K562 (cell line): ENCODE measurements around the gene PPP3CB. TPM values are rescaled to one million over a fixed set of nuclear protein-coding genes. Genes with fewer than 3 reads are reported as not detected.
A peak's percentile ranks its signal among the peaks of the same experiment; 100 is the strongest.

Experiments used
- AFF4 ChIP-seq: sonication (generic); formaldehyde crosslinking; IDR thresholded peaks from 2 replicates; pipeline ENCODE4 v1.8.0; 2023; ENCODE audit warnings: mild to moderate bottlenecking, missing genetic modification reagents
- DMBX1 ChIP-seq: fragments of 250-450 bp; sonication (Bioruptor Pico); IDR thresholded peaks from 2 replicates; pipeline ENCODE4 v1.8.0; 2022; ENCODE audit warnings: inconsistent platforms, mild to moderate bottlenecking, moderate library complexity, borderline replicate concordance
- ELF1 ChIP-seq: fragments of 200-800 bp; sonication (Bioruptor generic); IDR thresholded peaks from 2 replicates; pipeline ENCODE4 v1.6.1; 2016; ENCODE audit warnings: missing genetic modification characterization, missing compliant biosample characterization
- GABPB2 ChIP-seq: fragments of 250-450 bp; sonication (Bioruptor Pico); conservative IDR thresholded peaks from 2 replicates; pipeline ENCODE4 v1.5.1; 2021; ENCODE audit warnings: mild to moderate bottlenecking
- HLTF ChIP-seq: fragments of 450-650 bp; IDR thresholded peaks from 2 replicates; pipeline ENCODE4 v1.6.1; 2016
- JUN ChIP-seq, 2 experiments: sonication (generic) in 1 of 2; formaldehyde crosslinking in 1 of 2; IDR thresholded peaks; 2 replicates each; pipeline versions ENCODE4 v1.6.1 to v1.8.0; 2012 to 2022; ENCODE audit warnings: borderline replicate concordance in 2 of 2, mild to moderate bottlenecking in 2 of 2, improper control_type of control experiment in 1 of 2, low read depth in 1 of 2, low read length in 1 of 2, missing genetic modification reagents in 1 of 2
- NR0B1 ChIP-seq: fragments of 450-650 bp; IDR thresholded peaks from one replicate; pipeline ENCODE4 v1.6.1; 2018; ENCODE audit warnings: mild to moderate bottlenecking, moderate library complexity; ENCODE audit not compliant: partially characterized antibody
- PYGO2 ChIP-seq: fragments of 450-650 bp; IDR thresholded peaks from 2 replicates; pipeline ENCODE4 v1.6.1; 2016; ENCODE audit warnings: mild to moderate bottlenecking, missing genetic modification characterization, moderate library complexity, missing compliant biosample characterization
- RAD51 ChIP-seq: fragments of 450-650 bp; IDR thresholded peaks from 2 replicates; pipeline ENCODE4 v1.7.1; 2016; ENCODE audit warnings: low read depth, mild to moderate bottlenecking, borderline replicate concordance
- SAFB2 ChIP-seq: fragments of 200-400 bp; formaldehyde crosslinking; IDR thresholded peaks from 2 replicates; pipeline ENCODE4 v1.6.1; 2018; ENCODE audit warnings: borderline replicate concordance, low read length, low read depth, moderate library complexity; ENCODE audit not compliant: severe bottlenecking
- ZBTB43 ChIP-seq: sonication (generic); formaldehyde crosslinking; IDR thresholded peaks from 2 replicates; pipeline ENCODE4 v1.8.0; 2023; ENCODE audit warnings: mild to moderate bottlenecking, missing genetic modification reagents
- ZNF239 ChIP-seq: fragments of 250-450 bp; sonication (Bioruptor Pico); IDR thresholded peaks from 2 replicates; pipeline ENCODE4 v1.4.0; 2020; ENCODE audit warnings: mild to moderate bottlenecking
- ZNF384 ChIP-seq: IDR thresholded peaks from 2 replicates; pipeline ENCODE4 v1.6.1; 2012; ENCODE audit warnings: low read depth, low read length, improper control_type of control experiment
- ZNF511 ChIP-seq: sonication (generic); formaldehyde crosslinking; IDR thresholded peaks from 2 replicates; pipeline ENCODE4 v1.8.0; 2022; ENCODE audit warnings: mild to moderate bottlenecking, missing genetic modification reagents
- ZNF644 ChIP-seq: fragments of 200-800 bp; sonication (Bioruptor generic); IDR thresholded peaks from 2 replicates; pipeline ENCODE4 v1.6.1; 2016; ENCODE audit warnings: low read depth, missing genetic modification characterization, missing compliant biosample characterization
- ZNF79 ChIP-seq: fragments of 250-450 bp; sonication (Bioruptor Pico); IDR thresholded peaks from 2 replicates; pipeline ENCODE4 v1.4.0; 2020; ENCODE audit warnings: low read depth, mild to moderate bottlenecking, moderate library complexity
- polyA plus RNA-seq, 8 experiments: library from polyadenylated mRNA; depleted of rRNA in 4 of 8; stranded (reverse) in 5 of 8; unstranded in 3 of 8; fragments of >200 nt; fragmentation: Nextera tagmentation in 2 of 8; fragmentation: Illumina TruSeq in 1 of 8; extraction: Ambion mirVana in 2 of 8; extraction: Trizol in 1 of 8; gene quantifications; 2 replicates each; pipeline versions ENCODE4 v1.2.1 to v1.2.3, GENCODE V29; 2011 to 2014; ENCODE audit warnings: inconsistent platforms in 1 of 8, missing spikeins in 1 of 8
- total RNA-seq, 7 experiments: library from RNA; depleted of rRNA in 6 of 7; stranded (reverse); fragments of >200 nt in 6 of 7; fragmentation: Illumina TruSeq in 2 of 7; extraction: Trizol in 2 of 7; gene quantifications; 2 replicates each; pipeline versions ENCODE4 v1.2.1 to v1.2.3, GENCODE V29; 2011 to 2021; ENCODE audit warnings: low replicate concordance in 1 of 7

PPP3CB gene
- total and polyA plus RNA-seq, 9 of the 15 experiments (the other 6 are each of a cell fraction or from before 2014, with no cell fraction given): 9.6 to 27.6 (median 17.8) TPM

GRCh38 chr10:73495226-73495883, 469 bp downstream of the PPP3CB start (continued):
- TF ChIP-seq ZBTB43 (CRISPR knock-in tag) (0 out of 2 replicates have a peak, but pooled peaks have one; percentile 53), RAD51 (no peak), ZNF644 (tag) (no peak), JUN (IDR thresholded peaks at IDR 0.05; ENCODE audit: borderline replicate concordance, low read depth, low read length) (no peak), JUN (CRISPR knock-in tag; IDR thresholded peaks at IDR 0.05; ENCODE audit: borderline replicate concordance) (no peak), ZNF239 (no peak), SAFB2 (no peak), DMBX1 (no peak), HLTF (no peak), PYGO2 (tag) (no peak), ZNF79 (no peak), ZNF384 (0 out of 2 replicates have a peak, but pooled peaks have one; percentile 6), ZNF511 (CRISPR knock-in tag) (peak; percentile 89), NR0B1 (no peak), ELF1 (peak; percentile 87), GABPB2 (no peak), AFF4 (CRISPR knock-in tag) (no peak; the same call in none of the 2 replicates)
